RWPE2 (cell line): ENCODE data around the gene PRR23E.

Experiments
- ATAC-seq: fragments of 200-7000 bp; cut with Tn5 transposase; 3 replicates; pipeline ENCODE4 v1.9.1; 2021; ENCODE audit warnings: low read depth
- DNase-seq: peaks from one replicate; pipeline ENCODE4 v3.0.0-alpha.2; 2020; ENCODE audit warnings: low spot score
- H3K27ac ChIP-seq: fragments of 450-650 bp; 2 replicates; pipeline ENCODE4 v1.5.1; 2017; ENCODE audit warnings: mild to moderate bottlenecking; ENCODE audit not compliant: poor library complexity, severe bottlenecking
- H3K27me3 ChIP-seq: fragments of 250-450 bp; sonication (Bioruptor Pico); 2 replicates; pipeline ENCODE4 v1.5.1; 2021; ENCODE audit warnings: mild to moderate bottlenecking, moderate library complexity; ENCODE audit not compliant: insufficient read depth, poor library complexity, severe bottlenecking
- H3K36me3 ChIP-seq: fragments of 250-450 bp; sonication (Bioruptor Pico); 2 replicates; pipeline ENCODE4 v1.5.1; 2020; ENCODE audit warnings: low read depth, mild to moderate bottlenecking, moderate library complexity
- H3K4me1 ChIP-seq: fragments of 250-450 bp; sonication (Bioruptor Pico); 2 replicates; pipeline ENCODE4 v1.5.1; 2021; ENCODE audit warnings: mild to moderate bottlenecking, moderate library complexity; ENCODE audit not compliant: insufficient read depth, poor library complexity, severe bottlenecking
- H3K4me3 ChIP-seq: fragments of 250-450 bp; sonication (Bioruptor Pico); 2 replicates; pipeline ENCODE4 v1.5.1; 2021; ENCODE audit warnings: mild to moderate bottlenecking, moderate library complexity; ENCODE audit not compliant: severe bottlenecking
- H3K9me3 ChIP-seq: fragments of 250-450 bp; sonication (Bioruptor Pico); 2 replicates; pipeline ENCODE4 v1.5.1; 2021; ENCODE audit warnings: mild to moderate bottlenecking, moderate library complexity; ENCODE audit not compliant: severe bottlenecking
- CTCF ChIP-seq: fragments of 450-650 bp; IDR thresholded peaks from one replicate; pipeline ENCODE4 v1.5.1; 2017; ENCODE audit warnings: mild to moderate bottlenecking, moderate library complexity; ENCODE audit not compliant: poor library complexity, severe bottlenecking

The PRR23E gene

GRCh38 chr3:127158614-127159229, 34.2 kb upstream of the PRR23E start:
- H3K4me3 ChIP-seq, result no peak overlapping the region
- TF ChIP-seq CTCF, result no peak
- peaks cover 18% of the 10 kb centered on the region for H3K27me3 ChIP-seq
- H3K9me3 ChIP-seq, result no peaks in the 10 kb centered on the region
- no peaks in the 10 kb centered on the region for H3K36me3 ChIP-seq
- ATAC-seq, result peak; percentile 71
- H3K27ac ChIP-seq, result no peak overlapping the region
- H3K4me1 ChIP-seq, result no peaks in the 10 kb centered on the region
- no peak for DNase-seq

- H3K27me3 ChIP-seq, result peaks cover 18% of the 10 kb centered on the region
- H3K4me1 ChIP-seq, result no peaks in the 10 kb centered on the region
- H3K36me3 ChIP-seq, result no peaks in the 10 kb centered on the region
- TF ChIP-seq CTCF, result no peak
- no peak for ATAC-seq
- no peak overlapping the region for H3K27ac ChIP-seq
- H3K4me3 ChIP-seq, result no peak overlapping the region
- no peaks in the 10 kb centered on the region for H3K9me3 ChIP-seq
- no peak for DNase-seq
These were observed 33.4 kb upstream of the PRR23E start for GRCh38 chr3:127159543-127159942.

- H3K9me3 ChIP-seq, result no peaks in the 10 kb centered on the region
- ATAC-seq (no peak), DNase-seq (no peak)
- H3K27ac ChIP-seq, result no peak overlapping the region
- no peaks in the 10 kb centered on the region for H3K4me1 ChIP-seq
- H3K27me3 ChIP-seq, result peaks cover 18% of the 10 kb centered on the region
- no peak overlapping the region for H3K4me3 ChIP-seq
- H3K36me3 ChIP-seq, result no peaks in the 10 kb centered on the region
- TF ChIP-seq CTCF, result no peak
These were observed 31.7 kb upstream of the PRR23E start for GRCh38 chr3:127161236-127161635.

- ATAC-seq (no peak), DNase-seq (no peak)
- H3K4me1 ChIP-seq, result no peaks in the 10 kb centered on the region
- no peaks in the 10 kb centered on the region for H3K36me3 ChIP-seq
- H3K9me3 ChIP-seq, result no peaks in the 10 kb centered on the region
- TF ChIP-seq CTCF, result no peak
- no peak overlapping the region for H3K27ac ChIP-seq
- H3K27me3 ChIP-seq, result peaks cover 14% of the 10 kb centered on the region
- H3K4me3 ChIP-seq, result no peak overlapping the region
These were observed 30.9 kb upstream of the PRR23E start for GRCh38 chr3:127161973-127162579.
